Measurements from ENCODE around the gene GNAQ.

GNAQ gene

DNA sequence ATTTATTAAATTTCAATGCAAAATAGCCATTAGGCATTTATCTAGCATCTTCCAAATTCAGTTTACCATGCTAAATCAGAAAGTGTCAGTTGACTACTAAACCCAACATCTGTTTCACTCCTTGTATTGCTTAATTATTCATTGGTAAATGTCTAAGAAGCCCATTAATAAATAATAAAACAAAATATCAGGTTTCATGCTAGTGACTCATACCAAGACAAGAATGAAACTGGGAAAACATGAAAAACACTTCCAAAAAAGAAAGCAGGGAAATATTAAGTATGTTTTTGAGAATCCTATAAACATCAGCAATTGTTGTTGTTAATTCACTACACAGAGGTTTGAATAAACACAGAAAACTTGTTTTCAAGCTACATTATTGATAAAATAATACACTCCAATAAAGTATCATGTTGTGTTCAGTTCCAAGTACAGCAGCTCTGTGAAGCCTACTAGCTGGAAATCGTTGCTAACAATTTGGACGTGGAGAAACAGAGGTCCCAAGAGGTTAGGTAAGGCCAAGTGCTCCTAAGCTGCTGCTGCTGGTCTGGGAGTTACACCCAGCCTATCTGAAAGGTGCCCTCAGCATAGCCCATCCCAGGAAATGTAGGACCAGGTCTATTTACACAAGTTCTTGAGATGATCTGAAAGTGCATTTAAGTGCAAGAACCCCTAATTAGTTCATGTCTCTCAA, 78.8 kb downstream of the GNAQ start:
- in situ Hi-C loops (cut with MboI; ENCODE audit: low sequenced_read_pairs), result no loop called here

DNA sequence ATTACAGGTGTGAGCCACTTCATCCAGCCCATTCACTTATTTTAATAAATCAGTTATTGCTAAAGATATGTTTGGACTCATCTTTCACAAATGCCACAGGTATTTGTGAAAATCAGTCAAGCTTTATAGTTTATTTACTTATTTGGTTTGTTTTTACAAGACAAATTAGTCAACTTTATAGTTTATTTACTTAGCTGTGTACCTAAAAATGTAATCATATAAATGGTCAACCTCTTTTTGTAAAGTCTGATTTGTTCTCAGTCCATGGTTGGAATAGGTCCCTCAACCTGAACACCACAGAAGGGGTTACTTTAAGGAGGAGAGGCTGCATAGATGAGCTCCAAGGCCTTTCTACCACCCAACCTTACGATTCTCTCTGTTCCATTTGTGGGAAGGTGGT, 80.2 kb downstream of the GNAQ start:
- in situ Hi-C loops (cut with MboI; ENCODE audit: low sequenced_read_pairs), result no loop called here

DNA sequence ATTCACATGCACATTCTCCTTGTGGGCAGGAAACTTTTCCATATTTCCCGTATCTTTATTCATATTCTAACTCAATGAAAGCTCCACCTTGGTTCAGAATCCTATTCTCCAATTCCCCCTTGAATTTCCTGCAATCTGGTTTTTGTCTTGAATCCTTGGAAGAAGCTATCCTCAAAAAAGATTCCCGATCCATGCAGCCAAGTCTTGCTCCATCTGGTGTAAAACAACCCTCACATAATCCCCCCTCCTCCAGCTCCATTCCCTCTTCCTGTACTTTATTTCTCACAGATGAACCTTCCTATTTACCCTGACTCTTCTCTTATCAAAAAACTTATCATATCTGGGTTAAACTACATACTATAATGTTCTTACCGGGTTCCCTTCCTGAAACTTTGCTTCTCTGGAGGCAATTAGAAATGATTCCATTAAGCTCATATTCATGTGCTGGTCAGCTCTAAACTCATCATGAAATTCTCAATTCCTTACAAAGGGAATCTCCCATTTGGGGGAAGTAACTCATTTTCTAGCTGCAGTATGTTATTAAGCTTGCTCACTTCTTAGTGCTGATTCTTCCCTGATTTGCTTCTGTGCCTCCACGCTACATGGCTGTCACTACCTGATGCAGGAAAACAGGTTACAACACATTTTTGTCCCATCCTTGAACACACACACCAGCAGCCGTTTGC, 81.7 kb downstream of the GNAQ start:
- in situ Hi-C loops (cut with MboI; ENCODE audit: low sequenced_read_pairs), result no loop called here

DNA sequence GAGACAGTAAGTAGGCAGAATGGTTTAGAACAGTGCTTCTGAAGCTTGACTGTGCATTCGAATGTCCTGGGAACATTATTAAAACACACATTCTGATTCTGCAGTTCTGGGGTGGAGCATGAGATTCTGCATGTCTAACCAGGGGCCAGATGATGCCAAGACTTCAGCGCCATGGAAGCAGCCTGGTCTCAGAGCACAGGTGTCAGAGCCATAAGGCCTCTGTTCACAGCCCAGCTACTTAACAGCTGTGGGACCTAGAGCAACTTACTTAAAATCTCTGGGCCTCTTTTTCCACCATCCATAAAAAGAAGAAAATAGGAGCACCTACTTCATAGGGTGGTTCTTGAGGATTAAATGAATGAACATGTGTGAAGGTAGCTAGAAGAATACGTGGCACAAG, 84.0 kb downstream of the GNAQ start:
- in situ Hi-C loops (cut with MboI; ENCODE audit: low sequenced_read_pairs), result no loop called here

DNA sequence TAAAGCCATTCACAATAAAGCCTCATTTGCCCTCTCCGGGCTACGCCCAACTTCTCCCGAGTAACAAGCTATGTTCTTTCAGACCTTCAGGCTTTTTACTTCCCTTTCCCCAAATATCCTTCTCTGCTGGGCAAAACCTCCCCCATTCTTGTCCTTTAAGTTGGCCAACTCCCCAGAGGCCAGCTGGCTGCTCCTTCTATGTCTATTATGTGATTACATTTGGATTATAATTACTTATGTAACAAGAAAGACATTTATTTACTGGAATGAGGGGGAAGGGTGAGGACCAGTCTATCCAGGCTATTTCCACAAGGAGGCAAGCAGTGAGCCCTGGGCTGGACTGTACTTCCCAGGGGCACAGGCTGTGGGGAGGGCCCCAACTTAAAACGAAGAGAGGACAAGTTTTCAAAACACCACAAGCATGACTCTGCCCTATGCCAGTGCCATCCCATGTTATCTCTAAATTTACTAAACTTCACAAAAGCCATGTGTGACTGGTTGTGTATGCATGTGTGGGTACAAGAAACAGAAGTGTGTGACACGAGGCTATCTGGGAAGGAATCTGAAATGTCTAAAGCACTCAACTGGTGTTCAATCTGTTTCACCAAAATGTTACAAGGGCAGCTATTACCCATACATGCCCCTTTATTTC, 84.5 kb downstream of the GNAQ start:
- in situ Hi-C loops (cut with MboI; ENCODE audit: low sequenced_read_pairs), result no loop called here

DNA sequence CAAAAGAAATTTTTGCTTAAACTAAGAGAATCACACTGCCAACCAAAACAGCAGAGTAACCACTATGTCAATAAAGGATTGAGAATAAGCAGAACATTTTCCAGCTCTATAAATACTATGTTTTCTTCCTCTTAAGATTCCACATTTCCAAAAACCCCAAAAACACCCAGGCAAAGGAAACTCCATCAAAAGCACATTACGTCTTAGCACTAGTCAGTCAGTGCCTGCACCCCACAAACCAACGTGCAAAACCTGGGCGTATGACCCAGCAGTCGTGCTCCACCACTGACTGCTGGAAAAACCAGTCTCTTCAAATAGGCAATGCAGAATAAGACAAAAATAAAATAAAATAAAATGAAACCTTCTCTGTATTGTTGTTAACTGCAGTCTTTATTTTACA, 85.3 kb downstream of the GNAQ start:
- in situ Hi-C loops (cut with MboI; ENCODE audit: low sequenced_read_pairs), result no loop called here

DNA sequence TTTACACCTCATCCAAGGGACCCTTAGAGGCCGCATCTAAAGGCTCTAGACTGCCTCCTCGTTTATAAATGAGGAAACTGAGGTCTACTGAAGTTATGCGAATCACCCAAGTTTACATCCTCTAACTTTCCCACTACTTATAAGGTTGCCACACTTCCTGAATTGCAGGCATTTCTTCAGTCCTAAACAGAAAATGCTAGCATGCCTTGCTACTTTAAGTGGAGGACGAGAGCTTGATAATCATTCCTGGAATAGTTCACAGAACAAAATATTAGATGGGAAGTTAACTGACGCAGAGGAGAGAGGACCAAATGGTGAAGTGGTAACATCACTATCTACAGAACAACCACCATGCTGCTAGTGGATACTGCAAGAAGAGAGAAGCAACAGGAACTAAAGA, 85.8 kb downstream of the GNAQ start:
- in situ Hi-C loops (cut with MboI; ENCODE audit: low sequenced_read_pairs), result no loop called here

DNA sequence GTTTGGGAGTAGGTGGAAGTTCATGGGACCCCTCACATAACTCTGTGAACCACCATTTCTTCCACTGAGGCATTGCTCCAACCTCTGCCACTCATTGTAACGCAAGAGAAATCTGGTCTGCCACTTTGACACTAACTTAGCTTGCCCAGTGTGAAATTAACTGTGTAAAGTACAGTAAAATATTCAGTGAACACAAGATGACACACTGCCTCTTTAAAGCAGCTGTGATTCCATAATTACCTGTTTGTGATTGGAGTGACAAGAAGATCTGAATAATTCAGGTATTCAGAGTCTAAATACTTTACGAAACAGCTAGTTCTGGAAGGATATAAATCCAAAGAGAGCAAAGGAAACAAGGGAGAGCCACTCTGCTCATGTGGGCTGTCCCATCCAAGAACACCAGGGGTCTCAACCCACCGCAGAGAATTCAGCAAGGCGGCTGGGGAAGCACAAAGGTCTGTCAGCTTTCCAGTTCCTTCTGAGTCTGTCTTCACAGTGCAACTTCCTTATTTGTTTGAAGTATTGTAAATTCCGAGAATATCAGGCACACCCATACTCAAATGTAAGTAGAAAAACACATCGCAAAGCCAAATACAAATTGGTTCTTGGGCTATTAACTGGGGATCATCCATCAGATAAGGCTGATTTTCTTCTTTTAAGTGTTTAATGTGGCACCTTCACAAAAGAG, 86.9 kb downstream of the GNAQ start:
- in situ Hi-C loops (cut with MboI; ENCODE audit: low sequenced_read_pairs), result no loop called here

DNA sequence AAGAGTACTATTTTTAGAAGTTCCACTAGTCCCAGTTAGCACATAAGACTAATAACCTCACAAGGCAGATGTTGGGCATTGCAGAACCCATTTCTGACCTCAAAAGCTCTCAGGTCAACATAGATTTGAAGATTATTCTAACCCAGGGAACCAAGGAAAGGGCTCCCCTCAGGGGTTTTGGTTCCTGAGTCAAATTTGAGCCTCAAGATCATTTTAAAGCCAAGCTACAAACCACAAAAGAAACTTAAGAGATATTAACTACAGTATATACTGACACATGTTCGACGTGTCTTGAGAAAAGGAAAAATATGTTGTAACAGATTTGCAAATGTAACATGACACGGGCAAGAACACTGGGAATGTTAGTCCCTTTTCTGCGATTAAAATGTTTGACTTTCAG, 88.6 kb downstream of the GNAQ start:
- in situ Hi-C loops (cut with MboI; ENCODE audit: low sequenced_read_pairs), result no loop called here

DNA sequence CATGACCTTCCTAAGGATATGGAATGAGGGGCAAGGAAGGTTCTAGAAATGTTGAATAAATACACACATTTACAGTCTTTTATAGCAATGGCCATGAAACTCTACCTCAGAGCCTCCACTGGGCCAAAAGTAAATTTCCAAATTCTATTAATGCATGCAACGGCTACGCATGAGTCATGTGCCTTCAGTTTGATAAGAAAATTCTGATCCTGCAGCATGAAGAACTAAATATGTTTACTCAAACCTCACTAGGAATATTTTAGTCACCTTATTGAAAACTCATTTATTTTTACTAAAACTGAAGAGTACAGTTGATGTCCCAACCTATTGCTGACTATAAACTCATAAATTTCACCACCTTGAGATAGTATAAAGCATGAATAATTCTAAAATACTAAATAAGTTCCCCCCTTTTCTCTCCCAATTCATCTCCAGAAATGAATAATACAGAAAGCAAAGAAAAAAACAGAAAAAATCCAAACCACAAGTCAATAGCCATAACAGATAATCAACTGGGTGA, 92.4 kb downstream of the GNAQ start:
- in situ Hi-C loops (cut with MboI; ENCODE audit: low sequenced_read_pairs), result no loop called here

DNA sequence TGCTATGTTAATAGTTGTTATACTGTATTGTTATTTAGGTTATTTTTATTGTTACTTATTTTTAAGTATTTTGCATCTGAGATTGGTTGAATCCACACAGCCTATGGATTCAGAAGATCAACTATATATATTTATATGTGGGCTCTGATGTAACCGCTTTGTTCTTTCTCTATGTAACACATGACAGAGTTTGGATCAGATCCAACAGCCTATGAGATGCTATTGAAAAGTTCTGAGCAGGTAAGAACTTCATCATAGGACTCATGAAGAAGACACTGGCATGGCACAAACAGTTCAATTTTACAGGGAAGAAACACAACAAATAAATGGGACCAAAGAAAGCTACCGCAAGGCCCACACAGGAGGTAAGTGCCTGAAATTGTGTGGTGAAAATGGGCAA, 93.4 kb downstream of the GNAQ start:
- in situ Hi-C loops (cut with MboI; ENCODE audit: low sequenced_read_pairs), result no loop called here

DNA sequence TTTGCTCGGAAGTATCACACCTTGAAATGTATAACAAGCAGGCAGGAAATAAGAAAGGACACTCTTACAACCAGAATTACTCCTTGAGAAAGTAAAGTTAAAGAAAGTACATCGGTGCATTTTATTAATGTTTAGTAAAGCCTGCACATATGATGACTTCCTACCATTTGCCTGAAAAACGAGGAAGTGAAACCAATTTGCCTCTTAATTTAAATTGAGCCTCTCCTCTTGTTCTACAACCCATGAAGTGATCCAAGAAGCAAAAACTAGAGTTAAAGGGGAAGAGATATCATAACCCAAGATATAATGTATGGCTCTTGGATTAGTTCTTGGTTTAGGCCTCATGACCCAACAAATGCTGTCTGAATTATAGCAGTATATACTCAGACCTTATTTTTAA, 95.6 kb downstream of the GNAQ start:
- in situ Hi-C loops (cut with MboI; ENCODE audit: low sequenced_read_pairs), result no loop called here

DNA sequence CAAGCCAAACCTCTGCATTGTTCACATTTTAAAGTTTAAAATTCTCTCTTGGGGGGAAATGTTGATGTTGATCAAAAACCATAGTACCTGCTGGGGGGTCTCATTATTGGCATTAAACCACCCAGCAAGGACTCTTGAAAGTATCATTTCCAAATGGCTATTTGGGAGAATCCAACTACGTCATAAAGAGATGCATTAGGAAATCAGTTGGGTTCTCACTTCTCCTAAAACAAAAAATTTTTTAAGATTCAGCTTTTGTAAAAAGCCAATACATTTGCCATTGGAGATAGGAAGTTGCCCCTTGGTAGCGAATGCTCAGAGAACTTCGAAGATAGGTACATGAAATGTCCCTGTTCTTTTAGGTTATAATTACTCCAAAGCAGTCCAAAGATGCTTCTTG, 96.4 kb downstream of the GNAQ start:
- in situ Hi-C loops (cut with MboI; ENCODE audit: low sequenced_read_pairs), result no loop called here

DNA sequence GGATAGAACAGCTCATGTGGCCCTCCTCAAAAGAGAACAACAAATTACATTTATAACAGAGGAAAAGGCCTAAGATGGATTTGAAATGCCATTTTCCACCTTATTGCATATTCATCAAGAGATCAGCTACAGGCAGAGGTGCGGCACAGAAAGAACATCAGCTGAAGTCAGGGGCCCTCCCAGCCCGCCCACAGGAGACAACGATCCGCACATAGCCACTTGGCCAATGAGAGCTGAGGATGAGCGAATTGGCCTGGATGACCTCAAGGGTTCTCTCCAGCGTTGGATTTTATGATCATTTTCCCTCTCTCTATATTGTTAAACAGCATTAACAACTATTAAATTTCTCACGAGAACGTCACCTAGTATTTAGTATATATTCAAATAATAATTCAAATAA, 97.6 kb downstream of the GNAQ start:
- in situ Hi-C loops (cut with MboI; ENCODE audit: low sequenced_read_pairs), result no loop called here

DNA sequence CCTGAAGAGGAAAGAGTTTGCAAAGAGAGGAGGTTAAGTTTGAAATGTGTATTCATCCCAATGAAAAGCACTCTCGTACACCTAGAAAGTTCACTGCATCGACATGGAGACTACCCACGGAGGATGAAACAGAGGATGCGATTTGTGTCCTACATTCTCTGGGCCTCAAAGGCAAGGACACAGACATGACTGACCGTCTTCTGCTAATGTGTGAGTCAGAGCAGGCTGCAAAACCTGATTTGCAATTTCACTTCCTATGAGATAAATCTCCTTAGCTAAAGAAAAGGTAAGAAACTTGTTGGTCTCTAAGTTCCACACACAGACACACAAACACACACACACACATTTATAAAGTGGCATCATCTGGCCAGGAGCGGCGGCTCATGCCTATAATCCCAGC, 98.6 kb downstream of the GNAQ start:
- in situ Hi-C loops (cut with MboI; ENCODE audit: low sequenced_read_pairs), result no loop called here

DNA sequence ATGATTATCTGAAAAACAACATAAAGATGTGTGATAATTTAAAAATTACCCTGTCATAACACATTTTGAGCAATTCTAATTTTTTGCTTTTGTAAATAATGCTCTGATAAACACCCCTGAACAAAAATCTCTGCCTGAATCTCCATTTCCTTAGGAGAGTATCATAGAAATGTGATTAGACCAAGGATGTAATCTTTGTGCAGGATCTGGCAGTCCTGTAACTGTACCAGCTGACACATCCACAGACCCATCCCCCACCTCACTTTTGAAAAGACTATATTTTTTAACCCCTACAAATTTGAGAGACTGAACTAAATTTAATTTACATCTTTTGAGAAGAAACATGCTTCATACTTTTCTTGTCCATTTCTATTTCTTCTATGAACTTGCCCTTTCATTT, 101.7 kb downstream of the GNAQ start:
- in situ Hi-C loops (cut with MboI; ENCODE audit: low sequenced_read_pairs), result no loop called here

DNA sequence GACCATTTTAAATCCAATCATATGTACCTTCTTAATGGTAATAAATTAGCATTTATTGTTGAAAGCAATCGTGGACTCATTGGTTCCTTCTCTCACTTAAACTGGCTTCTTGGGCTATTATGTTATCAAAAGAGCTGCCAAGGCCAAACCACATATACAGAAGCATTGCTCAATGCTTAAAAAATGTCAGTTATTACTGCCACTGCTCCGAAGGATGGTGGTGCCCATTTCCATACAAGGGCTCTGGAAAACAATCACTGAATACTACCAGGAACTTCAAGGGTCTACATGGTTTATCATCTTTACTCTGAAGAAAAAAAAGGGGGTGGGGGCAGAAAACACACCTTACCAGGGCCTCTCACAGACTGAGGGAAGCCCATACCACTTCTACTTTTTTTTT, 104.3 kb downstream of the GNAQ start:
- in situ Hi-C loops (cut with MboI; ENCODE audit: low sequenced_read_pairs), result no loop called here

DNA sequence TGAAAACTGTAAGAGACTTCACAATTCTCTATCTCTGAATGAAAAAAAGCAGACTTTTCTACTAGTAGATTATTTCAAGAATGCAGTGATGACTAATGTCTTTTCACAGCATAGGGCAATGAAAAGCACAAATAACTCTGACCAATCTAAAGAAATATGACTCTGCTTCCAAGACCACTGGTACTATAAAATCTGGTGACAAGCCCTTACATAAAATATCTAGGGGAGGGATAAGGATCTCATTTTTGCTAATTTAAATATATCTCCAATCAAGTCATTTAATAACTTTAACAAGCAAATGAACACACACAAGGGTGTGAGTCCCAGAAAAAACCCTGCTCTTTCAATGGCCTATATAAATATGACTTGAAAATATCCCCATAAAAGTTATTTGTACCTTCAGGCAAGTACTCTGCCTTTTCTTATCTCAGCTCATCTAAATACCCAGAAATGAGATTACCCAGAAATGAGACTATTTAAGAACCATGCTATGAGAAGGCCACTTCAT, 105.2 kb downstream of the GNAQ start:
- in situ Hi-C loops (cut with MboI; ENCODE audit: low sequenced_read_pairs), result no loop called here

DNA sequence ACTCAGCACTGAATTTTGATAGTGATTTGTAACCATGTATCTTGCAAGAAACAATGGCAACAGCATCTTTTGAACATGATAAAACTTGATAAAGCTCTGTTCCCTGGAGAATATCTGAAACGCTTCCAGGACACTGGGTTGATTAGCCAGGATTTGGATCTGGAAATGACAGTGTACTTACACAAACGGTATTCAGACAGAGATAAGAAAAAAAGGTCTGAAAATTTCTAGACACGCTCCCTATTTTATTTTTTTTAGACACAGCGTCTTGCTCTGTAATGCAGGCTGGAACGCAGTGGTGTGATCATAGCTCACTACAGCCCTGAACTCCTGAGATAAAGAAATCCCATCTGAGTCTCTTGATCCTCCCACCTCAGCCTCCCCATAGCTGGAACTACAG, 109.0 kb downstream of the GNAQ start:
- in situ Hi-C loops (cut with MboI; ENCODE audit: low sequenced_read_pairs), result no loop called here

DNA sequence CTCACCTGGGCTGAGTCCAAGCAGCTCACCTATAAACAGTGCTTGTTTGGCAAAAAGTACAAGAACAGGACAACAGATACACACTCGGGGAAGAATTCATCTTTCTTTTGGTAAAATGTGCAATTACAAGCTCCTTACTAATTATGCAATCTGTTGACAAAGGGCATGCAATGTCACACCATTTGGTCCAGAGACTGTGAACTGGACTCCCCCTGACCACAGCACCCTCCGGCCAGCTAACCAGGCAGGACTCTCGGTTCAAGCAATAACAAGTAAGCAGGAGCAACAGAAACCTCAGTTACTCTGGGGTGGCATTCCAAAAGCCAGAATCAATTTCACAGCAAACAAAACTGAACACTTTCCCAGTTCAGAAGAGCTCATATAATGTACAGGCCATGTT, 113.8 kb downstream of the GNAQ start:
- in situ Hi-C loops (cut with MboI; ENCODE audit: low sequenced_read_pairs), result no loop called here

DNA sequence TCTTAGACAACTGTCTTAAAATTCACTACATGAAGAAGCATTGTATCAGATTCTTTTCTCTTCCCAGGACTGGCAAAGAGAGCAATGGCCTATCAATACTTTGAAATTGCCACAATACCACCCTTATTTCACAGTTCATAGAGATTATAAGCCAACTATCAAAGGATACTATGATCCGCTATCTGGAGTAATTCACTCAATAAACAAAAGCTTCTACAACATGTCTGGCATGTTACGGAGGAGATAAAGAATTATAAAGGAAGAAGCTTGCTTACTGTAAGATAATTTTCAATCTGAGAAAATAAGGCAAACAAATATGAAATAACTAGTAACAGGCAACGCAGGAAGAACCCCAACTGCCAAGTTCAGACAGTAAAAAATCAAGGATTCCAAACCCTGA, 114.8 kb downstream of the GNAQ start:
- in situ Hi-C loops (cut with MboI; ENCODE audit: low sequenced_read_pairs), result no loop called here

All from HL-60/S4 treated with phorbol 12-myristate 13-acetate at 8.2 ng/mL for 4 days and 3 days (cell line).